B cell (primary cell): ENCODE measurements around the gene SLC23A2. TPM values are rescaled to one million over a fixed set of nuclear protein-coding genes. Genes with fewer than 3 reads are reported as not detected.

ENCODE experiments used
- ATAC-seq: fragments of 200-7000 bp; cut with Tn5 transposase; one replicate; pipeline ENCODE4 v1.10.0; 2021; ENCODE audit warnings: low read depth, mild to moderate bottlenecking, moderate number of reproducible peaks, moderate library complexity
- CTCF ChIA-PET: fragments of 350-600 bp; sonication (Branson Sonifier 250); formaldehyde crosslinking; loops from one replicate; lab custom pipeline; 2021; ENCODE audit warnings: antibody characterized with exemption, inconsistent platforms; lab: Charles Lee
- POLR2A ChIA-PET: fragments of 350-600 bp; sonication (Branson Sonifier 250); formaldehyde crosslinking; loops from one replicate; lab custom pipeline; 2021; ENCODE audit warnings: antibody characterized with exemption; lab: Charles Lee
- DNase-seq: peaks from one replicate; pipeline ENCODE4 v3.0.0; 2013
- H2AFZ ChIP-seq: 2 replicates; pipeline ENCODE4 v1.6.1; 2012; ENCODE audit warnings: mild to moderate bottlenecking, low read depth, low read length; ENCODE audit not compliant: insufficient read depth, poor library complexity, severe bottlenecking
- H3K27ac ChIP-seq, 2 donors: 1 replicate in 1 of 2; 2 replicates in 1 of 2; pipeline ENCODE4 v1.5.1; 2012 to 2013; ENCODE audit warnings: low read length in 2 of 2, mild to moderate bottlenecking in 2 of 2, moderate library complexity in 1 of 2
- H3K27me3 ChIP-seq, 4 experiments: fragments of 200-600 bp in 1 of 4; sonication (generic) in 1 of 4; replicated peaks in 1 of 4; 1 replicate in 2 of 4; 2 replicates in 2 of 4; pipeline versions ENCODE4 v1.6.1 to v1.7.0; 2013 to 2016; ENCODE audit warnings: low read length in 3 of 4, mild to moderate bottlenecking in 2 of 4, mixed read lengths in 1 of 4, moderate library complexity in 1 of 4; ENCODE audit not compliant: insufficient read depth in 4 of 4, control insufficient read depth in 3 of 4; ENCODE audit errors: control extremely low read depth in 1 of 4
- H3K36me3 ChIP-seq, 2 experiments: replicated peaks in 1 of 2; 1 replicate in 1 of 2; 2 replicates in 1 of 2; pipeline versions ENCODE4 v1.6.1 to v1.7.1; 2013; ENCODE audit warnings: low read length in 1 of 2; ENCODE audit not compliant: insufficient read depth in 2 of 2, control insufficient read depth in 1 of 2; ENCODE audit errors: control extremely low read depth in 1 of 2, extremely low read depth in 1 of 2
- H3K4me1 ChIP-seq, 2 donors: fragments of 200-600 bp in 1 of 2; sonication (generic) in 1 of 2; 1 replicate in 1 of 2; 2 replicates in 1 of 2; pipeline versions ENCODE4 v1.5.1 to v1.6.1; 2013 to 2017; ENCODE audit warnings: low read length in 2 of 2; ENCODE audit not compliant: control insufficient read depth in 2 of 2, insufficient read depth in 2 of 2
- H3K4me2 ChIP-seq: replicated peaks from 2 replicates; pipeline ENCODE3; 2012; ENCODE audit warnings: mild to moderate bottlenecking, low read depth, low read length; ENCODE audit not compliant: poor library complexity, severe bottlenecking
- H3K4me3 ChIP-seq, 5 experiments: fragments of 200-600 bp in 1 of 5; sonication (generic) in 1 of 5; 1 replicate in 3 of 5; 2 replicates in 2 of 5; pipeline versions ENCODE4 v1.5.1 to v1.7.0; 2011 to 2016; ENCODE audit warnings: low read length in 4 of 5, mild to moderate bottlenecking in 4 of 5, low read depth in 2 of 5, control low read depth in 1 of 5, moderate library complexity in 1 of 5; ENCODE audit not compliant: insufficient read depth in 1 of 5; ENCODE audit errors: control extremely low read depth in 1 of 5, extremely low read depth in 1 of 5
- H3K79me2 ChIP-seq: fragments of 200-600 bp; sonication (generic); one replicate; pipeline ENCODE4 v1.6.0; 2016; ENCODE audit warnings: low read length; ENCODE audit not compliant: control insufficient read depth, insufficient read depth
- H3K9ac ChIP-seq: fragments of 200-600 bp; sonication (generic); 2 replicates; pipeline ENCODE4 v1.6.1; 2017; ENCODE audit warnings: mild to moderate bottlenecking, low read length, moderate library complexity
- H3K9me3 ChIP-seq, 3 donors: one replicate each; pipeline versions ENCODE4 v1.6.1 to v1.7.1; 2013; ENCODE audit warnings: low read length in 2 of 3; ENCODE audit not compliant: control insufficient read depth in 2 of 3, insufficient read depth in 1 of 3; ENCODE audit errors: control extremely low read depth in 1 of 3
- H4K20me1 ChIP-seq: 2 replicates; pipeline ENCODE4 v1.6.0; 2012; ENCODE audit warnings: mild to moderate bottlenecking, low read length; ENCODE audit not compliant: insufficient read depth, control insufficient read depth, poor library complexity, severe bottlenecking
- H3K27ac Mint-ChIP-seq: one replicate; pipeline ENCODE4 v1.8.0; 2021; ENCODE audit warnings: mixed read lengths
- H3K27me3 Mint-ChIP-seq: one replicate; pipeline ENCODE4 v1.8.0; 2021; ENCODE audit warnings: mixed read lengths
- H3K4me1 Mint-ChIP-seq: one replicate; pipeline ENCODE4 v1.8.0; 2021; ENCODE audit warnings: mixed read lengths
- H3K4me3 Mint-ChIP-seq: one replicate; pipeline ENCODE4 v1.8.0; 2021; ENCODE audit warnings: mixed read lengths
- H3K9me3 Mint-ChIP-seq: one replicate; pipeline ENCODE4 v1.8.0; 2022; ENCODE audit warnings: mixed read lengths; ENCODE audit not compliant: insufficient read depth
- EZH2 ChIP-seq: IDR thresholded peaks from 2 replicates; pipeline ENCODE4 v1.6.1; 2012; ENCODE audit warnings: borderline replicate concordance, low read depth, mild to moderate bottlenecking, moderate library complexity, low read length; ENCODE audit not compliant: insufficient read depth, poor library complexity, severe bottlenecking
- WGBS: methylation state at CpG from one replicate; pipeline ENCODE4 v1.1.5; 2013; ENCODE audit warnings: missing lambda C conversion rate; ENCODE audit not compliant: insufficient coverage; 5-methylcytosine and 5-hydroxymethylcytosine counted together
- intact Hi-C: fragments of 100-400 bp; cut with micrococcal nuclease; formaldehyde crosslinking; loops from one replicate; pipeline ENCODE4 v1.10.0; 2022
- polyA plus RNA-seq: library from polyadenylated mRNA; depleted of rRNA; stranded (reverse); fragments of >200 nt; gene quantifications from 2 replicates; pipeline ENCODE4 v1.2.3, GENCODE V29; 2012
- total RNA-seq, 2 donors: library from RNA; stranded (reverse); fragments of 120-200 nt in 1 of 2; gene quantifications; 1 replicate in 1 of 2; 2 replicates in 1 of 2; pipeline versions ENCODE4 v1.2.3 to v1.2.4, GENCODE V29; 2013 to 2022
- TF ChIP-seq, protein P1 (sequence below): fragments of 200-600 bp; IDR thresholded peaks from one replicate; pipeline ENCODE4 v1.8.0; 2022; ENCODE audit warnings: antibody characterized with exemption, mild to moderate bottlenecking

Gene SLC23A2
- total and polyA plus RNA-seq, 2 donors (not counting 1 experiment from before 2014, with no cell fraction given): 23.6 to 70.7 TPM

DNA sequence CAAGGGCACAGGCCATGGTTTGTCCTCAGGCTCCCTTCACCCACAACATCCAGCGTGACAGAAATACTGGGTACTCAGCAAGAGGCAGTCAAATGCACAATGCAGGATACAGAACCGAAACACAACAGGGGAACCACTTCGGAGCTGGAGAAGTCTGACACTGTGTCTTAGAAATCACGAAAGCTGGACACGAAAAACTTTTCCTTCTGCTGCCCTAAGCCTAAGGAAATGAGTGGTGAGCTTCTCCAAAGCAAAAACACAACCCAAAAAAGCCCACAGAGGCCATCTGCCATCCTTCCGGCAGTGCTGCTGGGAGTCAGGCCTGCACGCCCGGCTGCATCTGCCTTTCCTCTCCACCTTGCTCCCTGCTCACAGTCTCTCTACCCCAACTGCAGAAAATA, 106.3 kb downstream of the SLC23A2 start:
- 76% methylated on average over 8 of the region's 8 CpGs for WGBS
- H3K27ac Mint-ChIP-seq: peak overlapping the region; percentile 7

DNA sequence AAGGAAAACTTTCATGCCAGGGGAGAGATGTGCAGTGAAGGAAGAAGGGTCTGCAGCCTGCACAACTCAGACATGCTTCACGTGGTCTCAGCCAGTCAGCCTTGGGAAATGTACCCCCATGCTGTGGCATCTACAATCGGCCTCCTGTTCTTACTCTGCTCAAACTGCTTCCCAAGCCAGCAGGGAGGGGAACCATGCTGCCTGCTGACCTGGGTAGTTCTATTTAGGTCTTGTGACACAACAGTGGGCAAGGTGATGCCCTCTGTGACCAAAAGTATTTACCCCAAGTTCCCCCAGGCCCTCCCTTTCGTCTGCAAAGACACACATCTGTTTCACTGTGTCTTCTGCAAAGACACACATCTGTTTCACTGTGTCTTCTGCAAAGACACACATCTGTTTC, 106.9 kb downstream of the SLC23A2 start:
- ATAC-seq (no peak), DNase-seq (no peak)
- H2AFZ ChIP-seq: no peak overlapping the region
- H3K4me1 ChIP-seq: peaks cover 6 to 19% of the 10 kb centered on the region in 2 donors
- ChIA-PET POLR2A (no interaction called here), CTCF (no interaction called here)
- H3K4me3 ChIP-seq: no peak overlapping the region
- no peak overlapping the region for H3K4me2 ChIP-seq
- Mint-ChIP-seq H3K9me3 (no peaks in the 10 kb centered on the region), H3K27ac (peak overlapping the region; percentile 68), H3K27me3 (no peaks in the 10 kb centered on the region), H3K4me1 (peaks cover 27% of the 10 kb centered on the region), H3K4me3 (no peak overlapping the region)
- no peak overlapping the region for H3K27ac ChIP-seq
- H3K27me3 ChIP-seq: no peaks in the 10 kb centered on the region
- 65% methylated on average over 2 of the region's 3 CpGs for whole genome bisulfite sequencing
- TF ChIP-seq EZH2: no peak
- TF ChIP-seq, protein P1, sequence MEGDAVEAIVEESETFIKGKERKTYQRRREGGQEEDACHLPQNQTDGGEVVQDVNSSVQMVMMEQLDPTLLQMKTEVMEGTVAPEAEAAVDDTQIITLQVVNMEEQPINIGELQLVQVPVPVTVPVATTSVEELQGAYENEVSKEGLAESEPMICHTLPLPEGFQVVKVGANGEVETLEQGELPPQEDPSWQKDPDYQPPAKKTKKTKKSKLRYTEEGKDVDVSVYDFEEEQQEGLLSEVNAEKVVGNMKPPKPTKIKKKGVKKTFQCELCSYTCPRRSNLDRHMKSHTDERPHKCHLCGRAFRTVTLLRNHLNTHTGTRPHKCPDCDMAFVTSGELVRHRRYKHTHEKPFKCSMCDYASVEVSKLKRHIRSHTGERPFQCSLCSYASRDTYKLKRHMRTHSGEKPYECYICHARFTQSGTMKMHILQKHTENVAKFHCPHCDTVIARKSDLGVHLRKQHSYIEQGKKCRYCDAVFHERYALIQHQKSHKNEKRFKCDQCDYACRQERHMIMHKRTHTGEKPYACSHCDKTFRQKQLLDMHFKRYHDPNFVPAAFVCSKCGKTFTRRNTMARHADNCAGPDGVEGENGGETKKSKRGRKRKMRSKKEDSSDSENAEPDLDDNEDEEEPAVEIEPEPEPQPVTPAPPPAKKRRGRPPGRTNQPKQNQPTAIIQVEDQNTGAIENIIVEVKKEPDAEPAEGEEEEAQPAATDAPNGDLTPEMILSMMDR: no peak
- H3K9me3 ChIP-seq: no peaks in the 10 kb centered on the region
- H3K36me3 ChIP-seq: peaks cover 0 to 53% of the 10 kb centered on the region in 2 experiments
- H3K79me2 ChIP-seq: peaks cover 22% of the 10 kb centered on the region
- no peak overlapping the region for H3K9ac ChIP-seq
- H4K20me1 ChIP-seq: peaks cover 6% of the 10 kb centered on the region
- intact Hi-C loops: no loop called here

More for the DNA sequence above, 106.3 kb downstream of the SLC23A2 start:
- Mint-ChIP-seq H3K4me1 (peaks cover 27% of the 10 kb centered on the region), H3K27me3 (no peaks in the 10 kb centered on the region), H3K4me3 (peak overlapping the region; percentile 3), H3K9me3 (no peaks in the 10 kb centered on the region)
- intact Hi-C loops: no loop called here
- Histone ChIP-seq H3K9me3 (no peaks in the 10 kb centered on the region), H3K79me2 (peaks cover 22% of the 10 kb centered on the region), H3K36me3 (peaks cover 0 to 54% of the 10 kb centered on the region in 2 experiments), H3K9ac (no peak overlapping the region), H4K20me1 (peaks cover 6% of the 10 kb centered on the region), H3K4me2 (peak overlapping the region; percentile 18), H3K4me1 (peaks cover 6 to 19% of the 10 kb centered on the region in 2 donors), H2AFZ (no peak overlapping the region), H3K27me3 (no peaks in the 10 kb centered on the region), H3K4me3 (no peak overlapping the region), H3K27ac (no peak overlapping the region)
- TF ChIP-seq, protein P1: no peak
- TF ChIP-seq EZH2: no peak
- peak; percentile 16 for DNase-seq
- POLR2A ChIA-PET: no interaction called here
- peak; percentile 51 for ATAC-seq
- CTCF ChIA-PET: interaction anchor here (0.6 to 0.7 kb wide), 2 partner anchors 9 to 61 kb away, joined by 3 to 4 read pairs; no protein-coding TSS in a partner anchor
